Measurements from ENCODE around the gene ZNF653.
"Not testable (repeated sequence)": the region's sequence is repeated elsewhere in the genome, so short reads cannot be mapped to it uniquely, and the experiment has no call there.

DNA sequence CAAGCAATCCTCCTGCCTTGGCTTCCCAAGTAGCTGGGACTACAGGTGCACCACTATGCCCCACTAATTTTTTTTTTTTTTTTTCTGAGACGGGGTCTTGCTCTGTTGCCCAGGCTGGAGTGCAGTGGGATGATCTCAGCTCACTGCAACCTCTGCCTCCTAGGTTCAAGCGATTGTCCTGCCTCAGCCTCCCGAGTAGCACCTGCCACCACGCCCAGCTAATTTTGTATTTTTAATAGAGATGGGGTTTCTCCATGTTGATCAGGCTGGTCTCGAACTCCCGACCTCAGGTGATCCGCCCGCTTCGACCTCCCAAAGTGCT, 50.4 kb downstream of the ZNF653 start:
- TF ChIP-seq EZH2phosphoT487 (IDR thresholded peaks at IDR 0.05; ENCODE audit: borderline replicate concordance, low read depth, low read length) = not testable (repeated sequence)
- TF ChIP-seq, protein P1, sequence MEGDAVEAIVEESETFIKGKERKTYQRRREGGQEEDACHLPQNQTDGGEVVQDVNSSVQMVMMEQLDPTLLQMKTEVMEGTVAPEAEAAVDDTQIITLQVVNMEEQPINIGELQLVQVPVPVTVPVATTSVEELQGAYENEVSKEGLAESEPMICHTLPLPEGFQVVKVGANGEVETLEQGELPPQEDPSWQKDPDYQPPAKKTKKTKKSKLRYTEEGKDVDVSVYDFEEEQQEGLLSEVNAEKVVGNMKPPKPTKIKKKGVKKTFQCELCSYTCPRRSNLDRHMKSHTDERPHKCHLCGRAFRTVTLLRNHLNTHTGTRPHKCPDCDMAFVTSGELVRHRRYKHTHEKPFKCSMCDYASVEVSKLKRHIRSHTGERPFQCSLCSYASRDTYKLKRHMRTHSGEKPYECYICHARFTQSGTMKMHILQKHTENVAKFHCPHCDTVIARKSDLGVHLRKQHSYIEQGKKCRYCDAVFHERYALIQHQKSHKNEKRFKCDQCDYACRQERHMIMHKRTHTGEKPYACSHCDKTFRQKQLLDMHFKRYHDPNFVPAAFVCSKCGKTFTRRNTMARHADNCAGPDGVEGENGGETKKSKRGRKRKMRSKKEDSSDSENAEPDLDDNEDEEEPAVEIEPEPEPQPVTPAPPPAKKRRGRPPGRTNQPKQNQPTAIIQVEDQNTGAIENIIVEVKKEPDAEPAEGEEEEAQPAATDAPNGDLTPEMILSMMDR (conservative IDR thresholded peaks at IDR 0.05; ENCODE audit: low read length) = not testable (repeated sequence)

Data from OCI-LY7 (cell line).